Measurements from ENCODE around the gene FGD3.

DNA sequence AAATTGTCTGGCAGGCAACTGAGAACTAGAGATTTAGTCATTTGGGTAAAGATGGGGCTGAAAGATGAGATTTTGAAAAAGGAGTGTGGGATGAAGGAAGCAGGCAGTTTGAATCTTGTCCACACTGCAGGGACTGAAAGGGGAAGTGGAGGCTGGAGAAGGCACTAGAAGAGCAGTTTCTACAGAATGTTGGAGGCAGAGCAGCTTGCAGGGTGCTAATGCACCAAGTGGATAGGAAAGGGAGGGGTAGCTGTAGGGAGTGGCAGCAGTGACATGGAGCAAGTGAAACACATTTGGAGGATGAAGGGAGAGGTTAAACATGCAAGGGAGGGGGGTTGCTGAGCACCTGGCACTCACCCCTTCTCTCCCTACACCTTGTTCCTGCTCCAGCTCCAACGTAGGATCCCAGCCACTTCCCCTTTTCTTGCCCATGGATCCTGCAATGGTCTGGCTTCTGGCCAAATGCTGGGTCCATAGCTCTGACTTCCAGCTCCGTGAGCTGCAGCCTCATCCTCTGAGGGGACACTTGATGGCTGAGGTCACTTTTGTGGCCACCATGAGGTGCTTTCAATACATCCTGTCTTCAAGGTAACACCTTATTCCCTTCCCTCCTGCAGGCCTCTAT is 30.0 kb upstream of the FGD3 start:
- no peak for TF ChIP-seq POLR2A (IDR thresholded peaks at IDR 0.05)
- no peak for TF ChIP-seq CTCF (IDR thresholded peaks at IDR 0.05)
- TF ChIP-seq POLR2AphosphoS5 (IDR thresholded peaks at IDR 0.05): no peak
